ENCODE data around the gene GARIN5B. TPM values are rescaled to one million over a fixed set of nuclear protein-coding genes. Genes with fewer than 3 reads are reported as not detected.
A peak's percentile ranks its signal among the peaks of the same experiment; 100 is the strongest.

Gene GARIN5B
- total RNA-seq, 1 donor from 2014 or later = not detected

DNA sequence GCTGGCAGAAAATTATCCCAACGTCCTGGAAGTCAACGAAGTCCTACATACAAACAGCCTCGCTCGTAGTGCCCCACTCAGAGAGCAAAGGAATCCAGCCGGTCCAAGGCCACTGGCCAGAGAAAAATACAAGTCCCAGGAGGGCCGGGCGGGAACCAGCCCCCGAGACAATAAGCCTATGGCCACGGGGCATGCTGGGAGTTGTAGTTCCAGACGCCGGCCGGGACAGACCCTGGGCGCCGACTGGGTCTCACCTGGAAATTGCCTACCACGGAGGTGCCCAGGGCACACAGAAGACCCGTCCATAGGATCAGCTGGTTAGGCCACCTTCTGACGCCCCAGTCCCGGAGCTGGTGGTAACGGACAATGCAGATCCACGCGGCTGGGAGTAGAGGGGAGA, 43.3 kb downstream of the GARIN5B start:
- TF ChIP-seq, protein P1, sequence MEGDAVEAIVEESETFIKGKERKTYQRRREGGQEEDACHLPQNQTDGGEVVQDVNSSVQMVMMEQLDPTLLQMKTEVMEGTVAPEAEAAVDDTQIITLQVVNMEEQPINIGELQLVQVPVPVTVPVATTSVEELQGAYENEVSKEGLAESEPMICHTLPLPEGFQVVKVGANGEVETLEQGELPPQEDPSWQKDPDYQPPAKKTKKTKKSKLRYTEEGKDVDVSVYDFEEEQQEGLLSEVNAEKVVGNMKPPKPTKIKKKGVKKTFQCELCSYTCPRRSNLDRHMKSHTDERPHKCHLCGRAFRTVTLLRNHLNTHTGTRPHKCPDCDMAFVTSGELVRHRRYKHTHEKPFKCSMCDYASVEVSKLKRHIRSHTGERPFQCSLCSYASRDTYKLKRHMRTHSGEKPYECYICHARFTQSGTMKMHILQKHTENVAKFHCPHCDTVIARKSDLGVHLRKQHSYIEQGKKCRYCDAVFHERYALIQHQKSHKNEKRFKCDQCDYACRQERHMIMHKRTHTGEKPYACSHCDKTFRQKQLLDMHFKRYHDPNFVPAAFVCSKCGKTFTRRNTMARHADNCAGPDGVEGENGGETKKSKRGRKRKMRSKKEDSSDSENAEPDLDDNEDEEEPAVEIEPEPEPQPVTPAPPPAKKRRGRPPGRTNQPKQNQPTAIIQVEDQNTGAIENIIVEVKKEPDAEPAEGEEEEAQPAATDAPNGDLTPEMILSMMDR (IDR thresholded peaks at IDR 0.05; ENCODE audit: borderline replicate concordance) = no peak
- Histone ChIP-seq H3K4me1 (no peaks in the 10 kb centered on the region), H3K9me3 (replicated peaks) (no peaks in the 10 kb centered on the region), H3K36me3 (no peaks in the 10 kb centered on the region), H3K27ac (replicated peaks) (no peak overlapping the region), H3K27me3 (ENCODE audit: low read depth) (peaks cover 42% of the 10 kb centered on the region), H3K4me3 (peak overlapping the region; percentile 14)
- DNase-seq = peak; percentile 38
- intact Hi-C loops (cut with micrococcal nuclease) = no loop called here

DNA sequence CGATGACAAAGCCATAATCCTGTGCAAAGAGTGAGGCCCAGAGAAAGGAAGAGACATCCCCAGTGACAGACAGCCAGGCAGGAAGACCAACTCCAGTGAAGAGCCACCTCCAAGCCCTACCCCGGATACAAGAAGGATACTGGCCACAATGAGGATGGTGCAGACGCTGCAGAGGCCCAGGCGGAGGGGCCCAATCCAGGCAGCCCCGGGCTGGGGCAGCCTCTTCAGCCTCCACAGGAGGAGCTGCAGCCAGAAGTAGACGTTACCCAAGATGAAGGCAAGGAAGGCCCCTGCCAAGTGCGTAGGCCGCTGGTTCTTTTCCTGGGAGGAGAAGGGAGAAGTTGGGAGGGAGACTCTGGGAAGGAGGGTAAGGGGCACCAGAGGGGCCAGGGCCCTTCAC, 46.4 kb downstream of the GARIN5B start:
- no peak for DNase-seq
- Histone ChIP-seq H3K27ac (replicated peaks) (no peak overlapping the region), H3K4me1 (no peaks in the 10 kb centered on the region), H3K9me3 (replicated peaks) (no peaks in the 10 kb centered on the region), H3K27me3 (ENCODE audit: low read depth) (peaks cover 23% of the 10 kb centered on the region), H3K36me3 (no peaks in the 10 kb centered on the region), H3K4me3 (no peak overlapping the region)
- intact Hi-C loops (cut with micrococcal nuclease) = no loop called here
- TF ChIP-seq, protein P1 (IDR thresholded peaks at IDR 0.05; ENCODE audit: borderline replicate concordance) = no peak

DNA sequence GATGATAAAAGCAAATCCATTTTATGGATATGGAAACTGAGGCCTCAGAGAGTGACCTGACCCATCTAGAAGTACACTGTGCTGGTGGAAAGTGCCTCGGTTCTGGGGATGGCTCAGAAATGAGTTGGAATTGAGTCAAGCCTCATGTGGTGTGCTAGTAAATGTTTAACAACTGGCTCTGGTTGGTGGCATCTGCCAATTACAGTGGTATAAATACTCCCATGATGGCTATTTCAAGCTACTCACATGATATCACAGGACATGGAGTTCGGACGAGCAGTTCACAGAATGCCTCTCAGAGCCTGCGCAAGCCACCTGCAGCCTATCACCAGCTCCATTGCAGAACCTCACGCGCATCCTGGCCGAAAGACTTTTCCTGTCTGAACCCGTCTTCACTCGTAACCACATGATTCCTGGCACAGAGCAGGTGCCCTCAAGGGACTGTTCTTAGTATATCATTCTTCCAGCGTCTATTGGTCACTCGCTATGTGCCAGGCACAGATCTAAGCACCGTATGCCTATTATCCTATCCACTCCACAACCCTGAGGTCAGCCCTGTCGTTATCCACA, 47.0 kb downstream of the GARIN5B start:
- intact Hi-C loops (cut with micrococcal nuclease) = no loop called here
- TF ChIP-seq, protein P1 (IDR thresholded peaks at IDR 0.05; ENCODE audit: borderline replicate concordance) = no peak
- Histone ChIP-seq H3K4me1 (no peaks in the 10 kb centered on the region), H3K27me3 (ENCODE audit: low read depth) (peaks cover 17% of the 10 kb centered on the region), H3K27ac (replicated peaks) (no peak overlapping the region), H3K36me3 (no peaks in the 10 kb centered on the region), H3K4me3 (no peak overlapping the region), H3K9me3 (replicated peaks) (no peaks in the 10 kb centered on the region)
- no peak for DNase-seq

- no peaks in the 10 kb centered on the region for H3K4me1 ChIP-seq
- no peaks in the 10 kb centered on the region for H3K36me3 ChIP-seq
- peaks cover 3% of the 10 kb centered on the region for H3K9me3 ChIP-seq (replicated peaks)
- H3K4me3 ChIP-seq = no peak overlapping the region
- peaks cover 3% of the 10 kb centered on the region for H3K27me3 ChIP-seq (ENCODE audit: low read depth)
- intact Hi-C loops (cut with micrococcal nuclease) = no loop called here
- H3K27ac ChIP-seq (replicated peaks) = no peak overlapping the region
- DNase-seq = no peak
- TF ChIP-seq, protein P1 (IDR thresholded peaks at IDR 0.05; ENCODE audit: borderline replicate concordance) = no peak
Measured at GRCh38 chr19:55314396-55314795, 48.7 kb downstream of the GARIN5B start.

DNA sequence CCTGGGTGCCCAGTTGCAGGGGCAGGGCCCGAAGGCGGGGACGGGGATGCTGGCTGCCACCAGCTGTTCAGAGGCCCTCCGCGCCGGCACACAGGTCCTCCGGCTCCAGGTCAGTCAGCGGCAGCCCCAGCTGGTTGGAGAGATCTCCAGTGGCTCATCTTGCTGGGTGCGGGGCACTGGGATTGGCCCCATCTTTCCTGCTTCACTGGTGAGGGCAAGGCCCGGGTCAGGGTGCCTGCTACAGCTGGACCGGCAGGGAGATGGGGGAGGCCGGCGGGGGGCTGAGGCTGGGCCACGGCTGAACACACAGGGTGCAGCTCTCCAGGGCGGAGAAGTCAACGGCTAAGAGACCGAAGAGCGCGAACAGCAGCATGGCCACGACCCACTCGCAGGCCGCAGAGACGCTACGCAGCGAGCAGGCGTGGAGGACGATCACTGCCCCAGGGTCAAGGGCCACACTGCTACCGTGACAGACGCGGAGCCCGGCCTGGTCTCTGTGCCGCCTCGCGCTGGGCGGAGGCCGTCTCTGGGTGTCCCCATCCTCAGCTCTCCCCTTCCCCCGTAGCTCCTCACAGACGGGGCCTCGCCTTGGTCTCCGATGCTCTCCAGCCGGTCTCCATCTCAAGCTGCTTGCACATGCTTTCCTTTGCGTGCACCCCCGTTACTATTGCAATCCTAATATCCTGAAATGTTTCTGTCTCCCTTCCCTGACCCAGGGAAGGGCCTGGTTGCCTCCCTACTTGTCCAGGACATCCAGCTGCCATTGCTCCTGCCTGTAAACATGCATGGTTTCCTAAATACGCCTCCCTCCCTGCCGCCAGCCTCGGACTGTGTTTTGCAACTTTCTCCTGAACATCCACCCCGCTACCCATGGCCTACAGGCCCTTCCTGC, 50.2 kb downstream of the GARIN5B start:
- no peak for DNase-seq
- Histone ChIP-seq H3K27me3 (ENCODE audit: low read depth) (no peaks in the 10 kb centered on the region), H3K27ac (replicated peaks) (no peak overlapping the region), H3K36me3 (no peaks in the 10 kb centered on the region), H3K4me3 (no peak overlapping the region), H3K9me3 (replicated peaks) (peaks cover 5% of the 10 kb centered on the region), H3K4me1 (no peaks in the 10 kb centered on the region)
- intact Hi-C loops (cut with micrococcal nuclease) = no loop called here
- TF ChIP-seq, protein P1 (IDR thresholded peaks at IDR 0.05; ENCODE audit: borderline replicate concordance) = no peak

Data from left ventricle myocardium inferior (tissue), 1 donor.